Measurements from ENCODE around the gene MRPL49.

The MRPL49 gene

DNA sequence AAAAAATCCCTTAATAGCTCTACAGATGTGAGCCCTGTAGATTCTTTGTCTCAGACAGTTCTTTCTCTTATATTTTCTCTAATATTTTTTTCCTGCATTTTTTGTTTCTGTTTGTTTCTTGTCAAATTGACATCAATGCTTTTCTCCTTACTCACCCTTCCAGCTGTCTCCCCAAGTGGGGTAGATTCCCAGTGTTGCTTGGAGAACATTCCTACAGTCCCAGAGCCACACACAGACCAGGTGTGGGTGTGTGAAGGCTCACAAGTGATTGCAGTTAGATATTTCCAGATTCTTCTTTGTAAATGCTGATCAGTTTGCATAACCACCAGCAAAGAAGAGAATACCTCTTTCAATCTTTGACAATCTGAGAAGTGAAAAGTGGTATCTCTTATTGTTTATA lies 18.6 kb upstream of the MRPL49 start:
- DNase-seq, result no peak

DNA sequence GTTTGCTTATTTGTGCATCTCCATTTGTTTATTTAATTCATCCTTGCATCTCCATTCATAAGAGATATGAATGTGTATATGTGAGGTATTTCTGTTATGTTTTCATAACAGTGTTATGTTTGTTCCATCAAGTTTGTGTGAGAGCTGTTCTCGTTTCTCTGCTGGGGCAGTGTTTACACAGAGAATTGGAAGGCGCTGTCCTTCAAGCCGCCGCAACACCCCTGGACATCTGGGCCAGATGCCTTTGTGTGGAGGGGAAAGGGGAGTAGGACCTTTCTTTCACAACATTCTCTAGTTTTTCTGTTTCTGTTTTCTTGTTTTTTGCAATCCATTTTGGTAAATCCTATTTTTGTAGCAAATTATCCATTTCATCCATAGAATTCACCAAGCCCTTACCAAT lies 17.5 kb upstream of the MRPL49 start:
- DNase-seq, result no peak

DNA sequence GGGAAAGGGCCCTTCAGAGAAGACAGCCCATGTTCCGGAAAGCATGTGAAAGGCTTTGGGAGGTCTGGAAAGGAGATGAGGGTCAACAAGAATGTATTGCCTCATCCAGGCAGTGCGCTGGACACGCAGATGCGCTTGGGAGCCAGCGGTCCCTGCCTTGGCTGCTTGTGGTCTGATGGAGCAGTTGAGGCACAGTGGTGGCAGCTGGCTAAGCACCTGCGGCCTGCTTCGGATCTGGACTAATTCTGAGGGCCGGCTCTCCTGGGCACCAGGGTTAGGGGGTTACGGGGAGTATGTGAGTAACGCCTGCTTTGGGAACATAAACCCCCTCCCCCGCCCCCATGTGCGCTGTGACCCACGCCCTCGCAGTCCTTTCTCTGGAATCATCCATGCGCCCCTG lies 15.0 kb upstream of the MRPL49 start:
- no peak for DNase-seq

DNA sequence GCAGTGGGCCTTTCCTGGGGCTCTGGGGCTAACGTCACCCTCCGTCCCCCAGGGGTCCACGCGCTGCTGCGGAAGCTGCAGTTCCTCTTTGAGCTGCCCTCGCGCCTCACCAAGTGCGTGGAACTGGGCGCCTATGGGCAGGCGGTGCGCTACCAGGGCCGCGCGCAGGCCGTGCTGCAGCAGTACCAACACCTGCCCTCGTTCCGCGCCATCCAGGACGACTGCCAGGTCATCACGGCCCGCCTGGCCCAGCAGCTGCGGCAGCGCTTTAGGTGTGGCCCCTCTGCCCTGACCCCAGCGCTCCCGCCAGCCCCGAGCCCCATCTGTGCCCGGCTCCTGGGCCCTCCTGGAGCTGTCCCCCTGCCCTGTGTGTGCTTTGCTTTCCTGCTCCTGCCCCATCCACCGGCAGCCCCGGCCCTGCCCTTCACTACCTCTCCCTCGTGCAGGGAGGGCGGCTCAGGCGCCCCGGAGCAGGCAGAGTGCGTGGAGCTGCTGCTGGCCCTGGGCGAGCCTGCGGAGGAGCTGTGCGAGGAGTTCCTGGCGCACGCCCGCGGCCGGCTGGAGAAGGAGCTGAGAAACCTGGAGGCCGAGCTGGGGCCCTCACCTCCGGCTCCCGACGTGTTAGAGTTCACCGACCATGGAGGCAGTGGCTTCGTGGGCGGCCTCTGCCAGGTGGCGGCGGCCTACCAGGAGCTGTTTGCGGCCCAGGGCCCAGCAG lies 14.2 kb upstream of the MRPL49 start:
- DNase-seq, result no peak

DNA sequence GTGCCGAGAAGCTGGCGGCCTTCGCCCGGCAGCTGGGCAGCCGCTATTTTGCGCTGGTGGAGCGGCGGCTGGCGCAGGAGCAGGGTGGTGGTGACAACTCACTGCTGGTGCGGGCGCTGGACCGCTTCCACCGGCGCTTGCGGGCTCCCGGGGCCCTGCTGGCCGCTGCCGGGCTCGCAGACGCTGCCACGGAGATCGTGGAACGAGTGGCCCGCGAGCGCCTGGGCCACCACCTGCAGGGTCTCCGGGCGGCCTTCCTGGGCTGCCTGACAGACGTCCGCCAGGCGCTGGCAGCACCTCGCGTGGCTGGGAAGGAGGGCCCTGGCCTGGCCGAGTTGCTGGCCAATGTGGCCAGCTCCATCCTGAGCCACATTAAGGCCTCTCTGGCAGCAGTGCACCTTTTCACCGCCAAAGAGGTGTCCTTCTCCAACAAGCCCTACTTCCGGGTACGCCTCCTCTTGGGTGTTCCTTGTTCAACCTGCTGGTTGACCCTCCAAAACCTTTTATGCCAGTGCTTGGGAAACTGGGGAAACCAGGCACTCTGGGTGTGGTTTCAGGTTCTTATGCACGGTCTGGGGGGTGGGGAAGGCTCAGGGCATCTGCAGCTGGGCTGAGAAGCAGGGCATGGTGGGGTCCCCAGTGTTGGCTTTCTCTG lies 13.5 kb upstream of the MRPL49 start:
- no peak for DNase-seq

DNA sequence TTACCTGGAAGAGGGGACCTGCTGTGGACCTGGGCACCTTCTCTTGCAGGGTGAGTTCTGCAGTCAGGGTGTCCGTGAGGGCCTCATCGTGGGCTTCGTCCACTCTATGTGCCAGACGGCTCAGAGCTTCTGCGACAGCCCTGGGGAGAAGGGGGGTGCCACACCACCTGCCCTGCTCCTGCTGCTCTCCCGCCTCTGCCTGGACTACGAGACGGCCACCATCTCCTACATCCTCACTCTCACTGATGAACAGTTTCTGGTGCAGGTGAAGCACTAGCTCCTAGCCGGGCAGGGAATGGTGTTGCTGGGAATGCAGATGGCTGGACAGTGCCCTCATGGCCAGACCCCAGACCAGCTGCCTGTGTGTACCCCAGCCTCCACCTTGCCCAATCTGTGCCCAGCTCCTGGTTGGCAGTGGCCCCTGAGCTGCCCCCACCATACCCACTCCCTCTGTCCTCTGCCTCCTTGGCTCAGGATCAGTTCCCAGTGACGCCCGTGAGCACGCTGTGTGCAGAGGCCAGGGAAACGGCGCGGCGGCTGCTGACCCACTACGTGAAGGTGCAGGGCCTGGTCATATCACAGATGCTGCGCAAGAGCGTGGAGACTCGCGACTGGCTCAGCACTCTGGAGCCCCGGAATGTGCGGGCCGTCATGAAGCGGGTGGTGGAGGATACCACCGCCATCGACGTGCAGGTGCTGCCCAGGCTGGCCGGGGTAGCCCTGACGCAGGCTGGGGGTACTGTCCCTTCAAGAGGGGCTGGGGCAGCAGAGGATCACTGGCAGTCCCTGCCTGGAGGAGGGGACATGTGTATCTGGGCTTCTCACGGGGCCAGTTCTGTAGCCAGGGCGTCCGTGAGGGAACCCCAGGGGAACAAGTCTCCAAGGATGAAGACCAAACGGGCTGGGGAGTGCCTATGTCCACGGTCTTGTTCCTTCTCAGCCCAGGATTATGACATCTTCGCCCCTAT lies 12.6 kb upstream of the MRPL49 start:
- no peak for DNase-seq

DNA sequence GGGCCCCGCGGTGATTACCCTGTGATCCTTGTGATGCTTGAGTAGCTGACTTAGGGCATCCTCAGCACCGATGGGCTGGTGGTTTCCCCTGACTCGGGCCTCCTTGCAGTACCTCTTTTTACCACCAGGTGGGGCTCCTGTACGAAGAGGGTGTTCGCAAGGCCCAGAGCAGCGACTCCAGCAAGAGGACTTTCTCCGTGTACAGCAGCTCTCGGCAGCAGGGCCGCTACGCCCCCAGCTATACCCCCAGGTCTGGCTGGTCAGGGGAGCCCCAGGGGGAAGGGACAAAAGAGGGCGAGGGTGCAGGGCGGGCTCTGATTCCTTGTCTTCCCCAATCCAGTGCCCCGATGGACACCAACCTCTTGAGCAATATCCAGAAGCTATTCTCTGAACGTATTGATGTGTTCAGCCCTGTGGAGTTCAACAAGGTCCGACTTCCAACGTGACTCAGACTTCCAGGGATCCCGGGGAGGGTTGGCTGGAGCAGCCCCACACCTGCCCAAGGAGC lies 11.7 kb upstream of the MRPL49 start:
- DNase-seq, result peak; percentile 93

DNA sequence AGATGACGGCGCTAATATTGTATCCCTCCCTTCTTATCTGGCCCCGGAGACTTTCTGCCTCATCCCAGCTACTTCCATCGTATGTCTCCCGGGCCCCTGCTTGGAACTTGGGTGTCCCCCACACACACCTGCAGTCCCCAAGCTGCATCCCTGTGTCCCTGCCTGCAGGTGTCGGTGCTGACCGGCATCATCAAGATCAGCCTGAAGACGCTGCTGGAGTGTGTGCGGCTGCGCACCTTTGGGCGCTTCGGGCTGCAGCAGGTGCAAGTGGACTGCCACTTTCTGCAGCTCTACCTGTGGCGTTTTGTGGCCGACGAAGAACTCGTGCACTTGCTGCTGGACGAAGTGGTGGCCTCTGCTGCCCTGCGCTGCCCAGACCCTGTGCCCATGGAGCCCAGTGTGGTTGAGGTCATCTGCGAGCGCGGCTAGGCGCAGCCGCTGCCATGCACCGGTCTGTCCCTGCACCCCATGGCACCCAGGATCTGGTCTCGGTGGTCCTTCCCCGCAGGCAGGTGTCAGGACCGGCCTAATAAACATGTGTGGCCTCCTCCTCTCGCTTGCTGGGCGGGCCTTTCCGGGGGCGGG lies 10.9 kb upstream of the MRPL49 start:
- DNase-seq, result no peak

DNA sequence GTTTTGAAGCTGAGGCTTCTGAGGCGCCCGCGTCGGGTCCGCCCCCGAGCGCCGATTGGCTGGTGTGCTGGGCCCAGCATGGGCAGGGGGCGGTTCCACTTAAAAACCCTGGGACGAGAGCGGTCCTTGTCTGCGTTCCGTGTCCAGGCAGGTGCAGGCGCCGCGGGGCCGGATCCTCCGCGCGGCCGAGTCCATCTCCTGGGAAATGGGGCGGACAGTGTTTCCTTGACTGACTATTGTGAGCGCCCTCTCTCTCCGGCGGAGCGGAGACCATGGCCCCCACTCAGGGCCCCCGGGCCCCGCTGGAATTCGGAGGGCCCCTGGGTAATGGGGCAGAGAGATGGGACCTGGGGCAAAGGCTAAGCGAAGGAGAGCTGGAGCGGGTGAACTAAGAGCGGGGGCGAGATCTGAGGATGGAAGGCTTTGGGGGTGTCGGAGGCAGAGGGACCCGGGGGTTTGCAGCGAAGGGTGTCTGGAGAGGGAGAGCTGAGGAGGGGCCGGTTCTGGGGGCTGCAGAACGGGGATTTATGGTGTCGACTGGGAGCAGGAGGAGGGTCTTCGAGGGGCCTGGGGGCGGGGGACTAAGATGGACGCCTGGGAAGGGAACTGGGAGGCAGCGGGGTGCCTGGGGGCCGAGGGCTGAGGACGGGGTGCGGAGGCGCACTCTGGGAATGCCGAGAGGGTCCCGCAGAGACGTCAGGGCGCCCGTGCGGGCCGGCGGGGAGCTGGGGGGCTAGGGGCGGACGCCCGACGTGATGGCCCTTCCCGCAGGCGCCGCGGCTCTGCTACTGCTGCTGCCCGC lies 10.2 kb upstream of the MRPL49 start, which contains the start of gene TM7SF2:
Gene TM7SF2 (plus strand): TSS at position 129 of the 802 bp plus-strand sequence. CDS start 144 bp downstream, at position 273.
- DNase-seq, result peak; percentile 99

DNA sequence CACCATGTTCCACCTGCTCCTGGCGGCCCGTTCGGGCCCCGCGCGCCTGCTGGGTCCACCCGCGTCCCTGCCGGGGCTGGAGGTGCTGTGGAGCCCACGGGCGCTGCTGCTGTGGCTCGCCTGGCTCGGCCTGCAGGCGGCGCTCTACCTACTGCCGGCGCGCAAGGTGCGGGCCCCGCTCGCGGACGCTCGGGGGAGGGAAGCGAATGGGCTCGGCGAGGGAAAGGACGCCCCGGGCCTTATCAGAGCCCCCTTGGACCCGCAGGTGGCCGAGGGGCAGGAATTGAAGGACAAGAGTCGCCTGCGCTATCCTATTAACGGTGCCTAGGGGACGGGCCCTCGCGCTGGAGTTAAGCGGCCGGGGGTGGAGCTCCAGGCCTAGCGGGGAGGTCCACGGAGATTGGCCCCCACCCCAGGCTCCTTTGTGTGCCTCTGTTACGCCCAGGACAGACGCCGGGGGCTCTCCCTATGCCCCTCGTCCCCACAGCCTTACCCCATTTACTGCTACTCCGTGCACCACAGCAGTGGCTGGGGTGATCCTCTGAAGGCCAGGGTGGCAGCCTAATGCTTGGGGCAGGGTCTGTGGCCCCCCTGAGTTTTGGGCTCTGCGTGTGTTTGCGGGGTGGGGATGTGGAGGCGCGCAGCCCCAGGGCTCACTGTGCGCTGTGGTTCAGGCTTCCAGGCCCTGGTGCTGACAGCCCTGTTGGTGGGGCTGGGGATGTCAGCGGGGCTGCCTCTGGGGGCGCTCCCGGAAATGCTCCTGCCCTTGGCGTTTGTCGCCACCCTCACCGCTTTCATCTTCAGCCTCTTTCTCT lies 9.4 kb upstream of the MRPL49 start:
- DNase-seq, result peak; percentile 79

DNA sequence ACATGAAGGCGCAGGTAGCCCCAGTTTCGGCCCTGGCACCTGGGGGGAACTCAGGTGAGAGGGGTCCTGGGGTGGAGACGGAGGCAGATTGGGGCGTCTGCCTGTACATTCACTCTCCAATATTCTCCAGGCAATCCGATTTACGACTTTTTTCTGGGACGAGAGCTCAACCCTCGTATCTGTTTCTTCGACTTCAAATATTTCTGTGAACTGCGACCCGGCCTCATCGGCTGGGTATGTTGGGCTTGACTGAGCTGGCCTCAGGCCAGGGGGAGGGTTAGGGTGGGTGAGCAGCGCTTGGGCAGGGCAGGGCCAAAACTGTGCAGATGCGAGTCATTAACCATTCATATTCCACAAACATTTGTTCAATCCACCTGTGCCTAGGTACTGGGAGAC lies 8.8 kb upstream of the MRPL49 start:
- peak; percentile 66 for DNase-seq

DNA sequence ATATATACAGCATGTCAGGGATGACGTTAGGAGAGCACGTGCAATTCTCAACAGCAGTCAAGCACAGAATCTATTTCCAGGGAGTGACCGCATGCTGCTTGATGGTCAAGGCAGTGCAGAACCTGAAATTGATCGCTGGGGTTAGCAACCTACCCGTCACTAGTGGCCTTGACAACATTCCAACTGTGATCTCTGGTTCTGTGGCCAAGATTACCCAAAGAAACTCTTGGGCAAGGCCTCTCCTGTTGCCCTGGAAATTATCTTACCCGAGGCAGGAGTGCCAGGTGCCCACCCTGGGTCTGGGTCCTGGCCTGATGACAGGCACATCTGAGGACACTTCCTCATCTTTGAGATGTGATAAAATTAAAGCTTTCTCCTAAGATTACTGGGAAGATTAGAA lies 8.3 kb upstream of the MRPL49 start:
- DNase-seq, result peak; percentile 78

DNA sequence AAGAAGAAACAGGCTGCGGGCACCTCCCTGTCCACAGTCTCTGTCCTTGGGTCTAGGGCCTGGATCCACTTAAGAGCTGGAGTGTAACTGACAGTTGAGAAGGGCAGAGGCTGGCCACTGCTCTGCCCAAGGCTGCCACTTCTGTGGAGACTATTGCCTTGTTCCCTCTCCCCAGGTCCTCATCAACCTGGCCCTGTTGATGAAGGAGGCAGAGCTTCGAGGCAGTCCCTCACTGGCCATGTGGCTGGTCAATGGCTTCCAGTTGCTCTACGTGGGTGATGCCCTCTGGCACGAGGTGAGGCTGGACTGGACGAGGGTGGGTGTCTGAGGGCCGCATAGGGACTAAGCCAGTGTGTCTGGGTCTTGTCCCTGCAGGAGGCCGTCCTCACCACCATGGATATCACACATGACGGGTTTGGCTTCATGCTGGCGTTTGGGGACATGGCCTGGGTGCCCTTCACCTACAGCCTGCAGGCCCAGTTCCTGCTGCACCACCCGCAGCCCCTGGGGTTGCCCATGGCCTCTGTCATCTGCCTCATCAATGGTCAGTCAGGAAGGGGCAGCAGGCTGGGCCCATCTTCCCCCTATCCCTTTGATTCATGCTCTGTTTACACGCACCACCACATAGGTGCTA lies 7.5 kb upstream of the MRPL49 start:
- DNase-seq, result peak; percentile 13

DNA sequence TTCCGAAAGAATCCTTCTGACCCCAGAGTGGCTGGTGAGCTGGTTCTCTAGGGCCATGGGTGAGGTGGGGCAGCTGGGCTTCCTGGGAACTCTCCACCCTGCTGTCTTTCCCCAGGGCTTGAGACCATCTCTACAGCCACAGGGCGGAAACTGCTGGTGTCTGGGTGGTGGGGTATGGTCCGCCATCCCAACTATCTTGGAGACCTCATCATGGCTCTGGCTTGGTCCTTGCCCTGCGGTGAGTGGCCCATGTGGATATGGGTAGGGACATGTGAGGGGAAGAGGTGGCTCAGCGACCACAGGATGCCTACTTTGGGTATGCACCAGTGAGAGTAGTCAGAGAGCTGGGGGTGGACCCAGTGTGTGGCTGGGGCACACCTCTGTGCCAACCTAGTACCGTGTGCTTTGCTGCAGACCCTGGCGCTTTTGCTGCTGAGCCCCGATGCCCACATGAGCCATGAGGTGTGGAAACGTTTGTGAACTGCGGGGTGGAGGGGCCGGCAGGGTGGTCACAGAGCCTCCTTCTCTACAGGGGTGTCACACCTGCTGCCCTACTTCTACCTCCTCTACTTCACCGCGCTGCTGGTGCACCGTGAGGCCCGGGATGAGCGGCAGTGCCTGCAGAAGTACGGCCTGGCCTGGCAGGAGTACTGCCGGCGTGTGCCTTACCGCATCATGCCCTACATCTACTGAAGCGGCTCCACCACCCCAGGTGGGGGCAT lies 6.6 kb upstream of the MRPL49 start:
- peak; percentile 14 for DNase-seq

DNA sequence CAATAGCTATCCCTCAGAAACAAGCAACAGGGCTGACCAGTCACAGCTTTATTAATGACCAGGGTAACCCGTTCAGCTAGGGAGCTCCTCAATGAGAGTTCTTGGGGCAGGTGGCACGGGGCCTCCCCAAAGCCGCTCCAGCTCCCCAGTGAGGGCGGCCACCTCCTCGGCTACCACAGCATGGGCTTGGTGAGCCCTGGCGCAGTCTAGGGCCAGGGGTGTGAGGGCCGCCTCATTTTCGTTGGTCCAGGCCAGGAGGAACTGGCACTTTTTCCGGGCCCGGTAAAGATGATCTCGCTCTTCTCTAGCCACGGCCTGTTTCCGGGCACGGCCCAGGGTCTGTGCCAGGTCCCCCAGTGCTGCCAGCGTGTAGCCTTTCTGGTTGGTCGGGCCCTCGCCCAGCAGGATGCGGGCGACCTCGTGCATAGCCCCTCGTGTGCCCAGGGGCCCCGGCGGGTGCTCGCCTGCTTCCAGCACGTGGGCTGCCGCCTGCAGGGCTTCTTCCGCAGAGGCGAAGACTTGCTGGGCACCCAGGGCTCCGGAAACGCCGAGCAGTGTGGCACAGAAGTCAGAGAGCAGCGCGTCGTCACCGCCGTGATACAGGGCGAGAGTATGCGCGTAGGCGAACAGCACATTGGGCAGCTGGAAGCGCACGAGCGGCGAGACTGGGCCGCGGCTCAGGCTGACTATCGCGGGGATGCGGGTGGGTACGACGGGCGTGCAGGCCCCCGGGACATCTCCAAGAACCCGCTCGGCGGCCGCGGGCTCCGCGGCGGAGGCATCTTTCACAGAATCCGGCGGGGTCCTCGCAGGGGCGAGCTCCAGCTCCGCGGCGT lies 5.5 kb upstream of the MRPL49 start:
- peak; percentile 63 for DNase-seq

DNA sequence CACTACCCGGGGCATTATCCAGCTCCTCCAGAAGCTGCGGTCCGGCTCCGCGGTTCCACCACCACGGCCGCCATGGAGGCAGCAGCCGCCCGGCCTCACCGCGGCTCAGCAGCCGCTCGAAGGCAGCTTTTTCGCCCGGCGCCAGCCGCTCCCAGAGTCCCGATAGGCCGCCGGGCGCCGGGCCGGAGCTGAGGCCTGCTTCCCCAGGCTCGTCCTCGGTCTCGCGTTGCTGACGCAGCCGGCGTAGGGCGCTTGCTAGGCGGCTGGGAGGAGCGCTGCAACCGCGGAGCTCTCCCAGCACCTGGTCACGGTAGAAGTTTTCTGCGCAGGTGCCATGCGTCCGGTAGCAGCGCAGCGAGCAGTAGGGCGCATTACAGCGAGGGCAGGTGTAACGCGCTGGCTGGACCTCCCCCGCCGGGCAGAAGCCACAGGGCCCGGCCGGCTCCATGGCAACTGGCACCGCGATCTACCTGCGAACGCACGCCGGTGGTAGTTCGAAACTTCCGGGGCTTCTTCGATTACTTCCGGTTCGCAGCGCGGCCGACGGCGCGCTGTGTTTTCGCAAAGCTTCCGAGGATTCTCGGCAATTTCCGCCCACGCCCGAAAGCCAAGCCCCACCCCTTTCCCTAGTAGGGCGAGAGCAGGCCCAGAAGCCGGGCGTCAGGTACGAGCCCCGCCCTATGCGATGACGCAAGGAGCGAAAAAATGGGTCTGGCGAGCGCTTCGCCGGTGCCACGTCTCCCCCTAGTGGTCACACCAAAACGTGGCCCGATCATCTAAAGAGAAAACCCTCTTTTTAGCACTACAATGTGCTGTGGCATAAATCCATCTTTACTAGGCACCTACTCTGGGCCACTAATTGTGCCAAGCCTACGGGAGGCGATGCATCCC lies 4.7 kb upstream of the MRPL49 start, which contains the start of gene ZNHIT2:
Gene ZNHIT2 (minus strand): TSS at position 496 of the 891 bp plus-strand sequence. CDS start 48 bp downstream, at position 448.
- DNase-seq, result peak; percentile 99

DNA sequence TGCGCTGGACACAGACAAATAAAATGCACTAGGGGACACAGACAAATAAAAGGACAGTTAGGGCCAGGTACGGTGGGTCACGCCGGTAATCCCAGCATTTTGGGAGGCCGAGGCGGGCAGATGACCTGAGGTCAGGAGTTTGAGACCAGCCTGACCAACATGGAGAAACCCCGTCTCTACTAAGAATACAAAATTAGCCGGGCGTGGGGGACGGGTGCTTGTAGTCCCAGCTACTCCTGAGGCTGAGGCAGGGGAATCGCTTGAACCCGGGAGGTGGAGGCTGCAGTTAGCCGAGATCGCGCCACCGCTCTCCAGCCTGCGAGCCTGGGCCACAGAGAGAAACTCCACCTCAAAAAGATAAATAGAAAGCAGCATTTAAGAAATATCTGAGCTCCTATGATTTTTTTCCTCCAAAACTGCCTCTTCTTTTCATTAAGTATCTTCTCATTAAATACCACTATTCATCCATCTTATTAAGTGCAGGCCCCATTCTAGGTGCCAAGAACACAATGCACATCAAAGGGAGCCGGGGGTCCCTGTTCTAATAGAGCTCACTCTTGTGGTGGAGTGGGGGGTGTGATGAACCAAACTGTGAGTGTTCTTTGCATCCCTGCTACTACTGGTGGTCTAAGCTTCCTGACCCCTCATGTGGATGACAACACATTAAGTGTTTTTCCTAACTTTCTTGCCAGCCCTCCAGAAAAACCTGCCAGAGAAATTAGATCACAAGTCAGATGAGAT lies 3.9 kb upstream of the MRPL49 start:
- no peak for DNase-seq

All from hematopoietic multipotent progenitor cell treated with erythropoietin and hydrocortisone succinate and interleukin-3 and kit ligand, for 6 days (in vitro differentiated cells).